Activated CD4-positive, alpha-beta memory T cell treated with anti-CD3 and anti-CD28 coated beads for 36 hours (primary cell): ENCODE results near the gene TOPBP1. TPM values are rescaled to one million over a fixed set of nuclear protein-coding genes. Genes with fewer than 3 reads are reported as not detected.
"Not testable (repeated sequence)": the region's sequence is repeated elsewhere in the genome, so short reads cannot be mapped to it uniquely, and the experiment has no call there.

ENCODE experiments used
- CTCF ChIA-PET: fragments of 350-600 bp; sonication (Branson Sonifier 250); formaldehyde crosslinking; loops from one replicate; lab custom pipeline; 2021; ENCODE audit warnings: antibody characterized with exemption, inconsistent platforms; lab: Charles Lee
- POLR2A ChIA-PET: fragments of 350-600 bp; sonication (Branson Sonifier 250); formaldehyde crosslinking; loops from one replicate; lab custom pipeline; 2021; ENCODE audit warnings: antibody characterized with exemption; lab: Charles Lee
- DNase-seq: peaks from one replicate; pipeline ENCODE4 v3.0.0-alpha.2; 2020
- H3K27ac Mint-ChIP-seq: one replicate; pipeline ENCODE4 v1.8.0; 2021; ENCODE audit warnings: mixed read lengths
- H3K27me3 Mint-ChIP-seq: one replicate; pipeline ENCODE4 v1.8.0; 2021; ENCODE audit warnings: mixed read lengths
- H3K36me3 Mint-ChIP-seq: one replicate; pipeline ENCODE4 v1.8.0; 2021; ENCODE audit warnings: mixed read lengths
- H3K4me1 Mint-ChIP-seq: one replicate; pipeline ENCODE4 v1.8.0; 2021; ENCODE audit warnings: low read depth, mixed read lengths
- H3K4me3 Mint-ChIP-seq: one replicate; pipeline ENCODE4 v1.8.0; 2021; ENCODE audit warnings: mild to moderate bottlenecking, mixed read lengths
- H3K9me3 Mint-ChIP-seq: one replicate; pipeline ENCODE4 v1.8.0; 2021; ENCODE audit warnings: mixed read lengths
- intact Hi-C: fragments of 100-400 bp; cut with micrococcal nuclease; formaldehyde crosslinking; loops from one replicate; pipeline ENCODE4 v1.15.1; 2023
- total RNA-seq, 2 experiments: library from RNA; stranded (reverse); gene quantifications; one replicate each; pipeline ENCODE4 v1.2.3, GENCODE V29; 2021

The TOPBP1 gene
- total RNA-seq, 2 experiments from 2014 or later, result 73.9 to 79.1 TPM

DNA sequence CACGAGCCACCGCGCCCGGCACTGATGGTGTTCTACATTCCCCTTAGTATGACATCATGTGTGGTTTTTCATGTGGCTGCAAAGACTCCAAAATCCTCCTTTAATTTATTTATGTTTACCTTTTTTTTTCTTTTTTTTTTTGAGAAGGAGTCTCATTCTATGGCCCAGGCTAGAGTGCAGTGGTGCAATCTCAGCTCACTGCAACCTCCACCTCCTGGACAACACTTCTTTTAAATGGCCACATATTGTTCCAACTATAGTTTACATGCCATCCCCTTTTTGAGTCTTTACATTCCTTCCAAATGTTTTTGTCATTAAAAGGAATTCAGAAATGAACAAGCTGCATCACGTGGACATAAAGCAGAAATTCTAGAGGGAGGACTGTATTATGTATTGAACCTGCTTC lies 98.6 kb downstream of the TOPBP1 start:
- Mint-ChIP-seq H3K9me3 (no peaks in the 10 kb centered on the region), H3K36me3 (no peaks in the 10 kb centered on the region), H3K4me3 (no peak overlapping the region), H3K27me3 (no peaks in the 10 kb centered on the region), H3K27ac (no peak overlapping the region), H3K4me1 (no peaks in the 10 kb centered on the region)
- DNase-seq, result no peak
- ChIA-PET POLR2A (interaction anchor here (0.7 kb wide), 2 partner anchors 349 to 393 kb away, joined by 3 to 4 read pairs; no protein-coding TSS in a partner anchor), CTCF (interaction anchor here (1.1 to 1.3 kb wide), 2 partner anchors 76 to 139 kb away, joined by 3 read pairs; no protein-coding TSS in a partner anchor)
- intact Hi-C loops, result no loop called here

GRCh38 chr3:133562376-133562775 lies 99.4 kb downstream of the TOPBP1 start:
- Mint-ChIP-seq H3K4me1 (no peaks in the 10 kb centered on the region), H3K9me3 (no peaks in the 10 kb centered on the region), H3K27me3 (no peaks in the 10 kb centered on the region), H3K36me3 (no peaks in the 10 kb centered on the region), H3K27ac (no peak overlapping the region), H3K4me3 (no peak overlapping the region)
- no peak for DNase-seq
- CTCF ChIA-PET, result interaction anchor here (1.3 kb wide), 1 partner anchor 138 kb away, joined by 3 read pairs; no protein-coding TSS in a partner anchor
- intact Hi-C loops, result no loop called here
- POLR2A ChIA-PET, result no interaction called here

GRCh38 chr3:133561679-133562078 lies 100.1 kb downstream of the TOPBP1 start:
- intact Hi-C loops, result no loop called here
- POLR2A ChIA-PET, result no interaction called here

DNA sequence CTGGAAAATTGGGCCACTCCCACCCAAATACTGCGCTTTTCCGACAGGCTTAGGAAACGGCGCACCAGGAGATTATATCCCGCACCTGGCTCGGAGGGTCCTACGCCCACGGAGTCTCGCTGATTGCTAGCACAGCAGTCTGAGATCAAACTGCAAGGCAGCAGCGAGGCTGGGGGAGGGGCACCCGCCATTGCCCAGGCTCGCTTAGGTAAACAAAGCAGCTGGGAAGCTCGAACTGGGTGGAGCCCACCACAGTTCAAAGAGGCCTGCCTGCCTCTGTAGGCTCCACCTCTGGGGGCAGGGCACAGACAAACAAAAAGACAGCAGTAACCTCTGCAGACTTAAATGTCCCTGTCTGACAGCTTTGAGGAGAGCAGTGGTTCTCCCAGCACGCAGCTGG lies 110.2 kb downstream of the TOPBP1 start:
- intact Hi-C loops, CTCF ChIA-PET, H3K27ac Mint-ChIP-seq, H3K4me1 Mint-ChIP-seq, H3K27me3 Mint-ChIP-seq, DNase-seq, POLR2A ChIA-PET, H3K9me3 Mint-ChIP-seq, H3K4me3 Mint-ChIP-seq, H3K36me3 Mint-ChIP-seq: not testable (repeated sequence)

More at GRCh38 chr3:133561679-133562078, 100.1 kb downstream of the TOPBP1 start:
- no peak overlapping the region for H3K4me3 Mint-ChIP-seq
- H3K9me3 Mint-ChIP-seq, result no peaks in the 10 kb centered on the region
- H3K36me3 Mint-ChIP-seq, result no peaks in the 10 kb centered on the region
- H3K27ac Mint-ChIP-seq, result no peak overlapping the region
- H3K4me1 Mint-ChIP-seq, result no peaks in the 10 kb centered on the region
- H3K27me3 Mint-ChIP-seq, result no peaks in the 10 kb centered on the region
- CTCF ChIA-PET, result interaction anchor here (1.3 kb wide), 1 partner anchor 138 kb away, joined by 3 read pairs; no protein-coding TSS in a partner anchor
- no peak for DNase-seq

Other genes starting within 250 kb of the TOPBP1 start
- 100 to 1,000 TPM; 204 to 209 TPM for gene CDV3, start 88.3 kb downstream of the TOPBP1 start, total RNA-seq
- under 1 TPM; 0.44 to 0.67 TPM for gene TF, start 84.5 kb upstream of the TOPBP1 start, total RNA-seq
- 10 to 100 TPM; 65.7 to 66.7 TPM for gene SRPRB, start 143.9 kb upstream of the TOPBP1 start, total RNA-seq
- gene RAB6B, start 233.9 kb upstream of the TOPBP1 start, total RNA-seq, result 1 to 10 TPM; 2.7 to 3.9 TPM